Measurements from ENCODE around the gene KCNG2.

KCNG2 gene

DNA sequence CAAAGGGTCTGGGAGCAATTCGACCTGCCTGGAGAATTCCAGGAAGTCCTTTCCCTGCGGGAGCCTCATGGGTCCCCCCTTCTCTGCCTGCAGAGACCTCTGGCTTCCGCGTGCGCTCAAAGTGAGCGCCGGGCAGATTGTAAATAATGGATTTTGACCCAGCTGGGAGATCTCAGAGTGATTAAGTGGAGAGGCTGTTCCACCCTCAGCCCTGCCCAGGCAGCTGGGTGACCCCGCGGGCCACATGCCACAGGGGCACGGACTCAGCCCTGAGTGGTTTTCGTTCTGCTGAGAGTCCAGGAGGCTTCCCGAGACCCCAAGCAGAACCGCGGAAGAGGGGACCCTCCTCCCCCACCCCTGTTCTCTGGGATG lies 1.2 kb downstream of the KCNG2 start:
- DNase-seq (ENCODE audit: low read depth in 2 of 2): no peak

DNA sequence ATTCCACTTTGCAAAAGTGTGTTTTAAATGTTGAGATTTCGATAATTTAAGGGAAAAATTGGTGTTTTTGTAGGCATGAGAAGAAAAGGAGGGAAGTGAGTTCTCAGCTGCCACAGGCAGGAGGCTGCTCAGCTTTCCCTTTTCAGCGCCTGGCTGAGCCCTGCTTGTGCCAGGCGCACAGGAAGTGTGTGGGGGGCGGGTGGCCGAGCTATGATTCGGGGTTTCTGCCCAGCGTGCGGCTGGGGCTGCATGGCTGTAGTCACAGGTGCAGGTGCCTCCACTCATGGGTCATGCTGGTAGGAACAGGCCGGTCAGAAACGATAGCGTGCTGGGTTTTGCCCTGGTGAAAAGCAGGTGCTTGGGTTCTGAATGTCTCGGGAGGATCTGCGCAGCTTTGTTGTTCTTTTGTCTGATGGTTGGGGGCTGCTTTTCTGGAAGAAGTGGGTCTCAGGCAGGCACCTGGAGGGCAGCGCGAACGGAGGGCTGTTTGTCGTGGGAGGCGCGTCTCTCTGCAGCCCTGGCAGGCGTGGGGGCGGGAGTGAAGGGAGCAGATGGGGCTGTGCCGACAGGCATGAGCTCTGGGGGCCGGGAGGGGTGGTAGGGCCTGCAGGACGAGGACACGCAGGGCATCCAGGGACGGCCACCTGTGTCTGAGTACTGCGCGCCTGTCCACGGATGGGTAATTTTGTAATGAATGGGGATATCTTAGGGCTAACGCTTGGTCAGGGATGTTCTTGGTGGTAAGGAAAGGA lies 2.1 kb downstream of the KCNG2 start:
- DNase-seq (ENCODE audit: low read depth in 2 of 2): no peak

DNA sequence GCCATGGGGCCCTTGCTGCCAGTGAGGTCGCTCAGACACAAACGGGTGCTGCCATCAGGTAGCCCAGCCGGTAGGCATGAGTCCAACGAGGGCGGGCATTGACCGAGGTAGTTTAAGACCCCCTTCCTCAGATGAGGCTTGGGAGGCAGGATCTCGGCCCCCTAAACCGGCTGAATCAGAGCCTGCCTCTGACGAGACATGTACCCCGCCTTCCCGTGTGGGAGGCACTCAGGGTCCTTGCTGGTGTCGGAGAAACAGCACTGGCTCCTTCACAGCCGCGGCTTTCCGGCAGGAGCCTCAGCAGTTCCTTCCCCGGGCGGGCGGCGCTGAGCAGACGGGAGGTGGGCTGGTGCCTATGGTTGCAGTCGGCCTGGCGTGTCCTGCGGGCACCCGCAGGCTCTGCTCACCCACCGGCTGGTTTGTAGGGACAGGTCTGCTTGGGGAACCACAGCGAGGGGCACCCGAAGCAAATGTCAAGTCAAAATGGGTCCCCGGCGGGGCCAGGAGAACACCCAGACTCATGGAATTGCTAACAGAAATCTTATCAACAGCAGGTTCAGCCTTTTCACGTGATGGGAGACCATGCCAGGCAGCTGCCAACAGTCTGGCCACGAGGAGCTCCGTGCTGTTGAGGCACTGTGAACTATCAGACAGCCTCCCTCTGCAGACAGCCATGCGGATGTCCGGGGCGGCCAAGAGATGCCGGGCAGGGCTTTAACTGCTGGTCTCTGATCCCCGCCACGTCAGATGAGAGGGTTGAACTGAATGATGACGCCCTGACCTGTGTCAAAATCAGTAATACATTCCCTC lies 2.8 kb downstream of the KCNG2 start:
- no peak for DNase-seq (ENCODE audit: low read depth in 2 of 2)

DNA sequence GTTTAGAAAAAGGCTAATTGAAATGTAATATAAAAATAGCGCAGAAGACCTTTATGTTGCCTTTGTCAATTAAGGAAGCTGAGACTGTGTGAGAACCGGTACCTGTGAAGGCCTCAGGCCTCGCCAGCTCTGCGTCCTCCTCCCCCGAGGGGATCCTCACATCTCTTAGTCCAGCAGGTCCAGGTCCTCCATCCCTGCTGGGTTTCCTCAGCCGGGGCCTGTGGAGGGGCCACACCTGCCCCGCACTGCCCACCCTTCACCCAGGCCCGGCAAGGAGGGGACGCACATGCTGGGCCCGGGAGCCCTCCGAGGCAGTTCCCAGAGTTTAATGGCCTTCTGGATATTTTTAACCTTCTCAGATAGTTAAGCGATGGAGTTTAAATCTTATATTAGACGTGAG lies 3.5 kb downstream of the KCNG2 start:
- DNase-seq (ENCODE audit: low read depth in 2 of 2): no peak

DNA sequence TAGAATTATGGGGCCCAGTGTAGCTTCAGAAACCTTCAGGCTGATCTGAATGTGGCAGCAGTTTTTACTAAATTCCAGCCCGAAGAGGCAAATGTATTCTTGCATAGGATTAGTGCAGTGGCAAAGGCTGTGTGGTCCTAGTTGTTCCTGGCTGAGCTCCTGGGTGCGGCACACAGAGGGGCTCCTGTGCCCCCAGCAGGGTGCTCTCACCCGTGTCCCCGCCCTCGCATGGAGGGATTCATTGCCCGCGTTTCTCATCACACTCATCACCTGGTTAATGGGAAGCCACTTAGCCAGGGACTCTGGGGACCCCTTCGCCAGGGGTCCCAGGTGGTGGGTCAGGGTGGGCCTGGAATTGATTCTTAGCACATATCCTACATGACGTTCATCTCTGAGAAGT lies 3.9 kb downstream of the KCNG2 start:
- no peak for DNase-seq (ENCODE audit: low read depth in 2 of 2)

DNA sequence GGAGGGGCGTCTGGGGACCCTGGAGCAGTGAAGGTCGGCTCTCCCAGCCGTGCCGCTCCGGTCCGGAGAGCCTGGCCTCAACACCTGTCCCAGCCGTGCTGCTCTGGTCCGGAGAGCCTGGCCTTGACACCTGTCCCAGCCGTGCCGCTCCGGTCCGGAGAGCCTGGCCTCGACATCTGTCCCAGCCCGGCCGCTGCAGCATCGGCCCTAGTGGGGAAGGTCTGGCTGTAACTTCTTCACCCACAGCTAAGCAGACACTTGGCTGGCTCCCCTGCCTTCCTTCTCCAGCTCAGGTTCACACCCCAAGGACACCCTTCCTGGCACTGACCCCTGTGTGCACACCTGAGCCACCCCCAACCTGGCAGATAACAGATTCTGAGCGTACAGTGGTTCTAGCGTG lies 4.6 kb downstream of the KCNG2 start:
- DNase-seq (ENCODE audit: low read depth in 2 of 2): no peak

DNA sequence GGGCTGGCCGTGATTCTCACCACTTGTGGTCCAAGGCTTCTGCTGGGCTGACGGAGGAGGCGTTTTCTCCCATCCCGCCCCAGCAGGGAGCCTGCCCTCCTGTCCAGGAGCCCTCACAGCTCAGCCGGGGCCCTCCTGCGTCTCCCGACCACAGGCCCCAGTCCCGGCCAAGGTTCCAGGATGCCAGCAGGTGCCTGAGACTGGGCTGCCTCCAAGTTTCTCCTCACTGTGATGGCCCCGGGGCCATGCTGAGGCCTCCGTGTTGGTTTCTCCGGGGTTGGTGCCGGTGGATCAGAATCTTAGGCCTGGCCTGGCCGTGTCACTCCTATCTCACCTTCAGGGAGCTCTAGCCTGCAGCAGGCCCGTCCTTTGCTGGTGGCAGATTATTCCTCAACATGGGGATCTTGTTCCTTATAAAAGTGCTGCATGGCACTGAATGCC lies 5.9 kb downstream of the KCNG2 start:
- DNase-seq (ENCODE audit: low read depth in 2 of 2): no peak

DNA sequence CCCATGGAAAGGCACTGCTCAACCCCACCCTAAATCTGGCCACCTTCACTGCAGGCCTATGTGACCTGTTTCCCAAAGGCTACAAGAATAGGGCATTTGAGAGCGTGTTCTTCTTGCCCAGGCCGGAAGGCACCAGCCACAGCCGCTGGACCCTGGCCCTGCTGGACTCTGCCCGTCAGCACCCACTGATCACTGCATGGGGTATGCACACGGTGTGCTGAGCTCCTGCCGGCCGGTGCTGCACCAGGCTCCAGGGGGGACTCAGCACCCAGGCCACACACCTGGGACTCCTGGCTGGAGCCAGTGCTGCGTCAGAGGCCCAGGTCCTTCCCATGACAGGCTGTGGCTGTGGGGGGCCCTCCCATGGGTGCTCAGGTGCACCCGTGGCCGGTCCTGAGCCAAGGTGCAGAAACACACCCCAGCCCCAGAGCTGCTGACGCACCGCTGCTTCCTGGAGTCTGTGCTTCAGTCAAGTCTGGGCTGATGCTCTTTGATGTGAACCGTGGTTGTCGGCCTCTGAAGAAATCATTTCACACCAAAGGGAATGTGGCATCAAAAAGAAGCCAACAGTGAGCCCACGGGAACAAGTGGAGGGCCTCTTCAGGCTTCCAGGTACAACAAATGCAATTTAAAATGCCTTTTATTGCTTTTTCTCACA lies 6.5 kb downstream of the KCNG2 start:
- no peak for DNase-seq (ENCODE audit: low read depth in 2 of 2)

DNA sequence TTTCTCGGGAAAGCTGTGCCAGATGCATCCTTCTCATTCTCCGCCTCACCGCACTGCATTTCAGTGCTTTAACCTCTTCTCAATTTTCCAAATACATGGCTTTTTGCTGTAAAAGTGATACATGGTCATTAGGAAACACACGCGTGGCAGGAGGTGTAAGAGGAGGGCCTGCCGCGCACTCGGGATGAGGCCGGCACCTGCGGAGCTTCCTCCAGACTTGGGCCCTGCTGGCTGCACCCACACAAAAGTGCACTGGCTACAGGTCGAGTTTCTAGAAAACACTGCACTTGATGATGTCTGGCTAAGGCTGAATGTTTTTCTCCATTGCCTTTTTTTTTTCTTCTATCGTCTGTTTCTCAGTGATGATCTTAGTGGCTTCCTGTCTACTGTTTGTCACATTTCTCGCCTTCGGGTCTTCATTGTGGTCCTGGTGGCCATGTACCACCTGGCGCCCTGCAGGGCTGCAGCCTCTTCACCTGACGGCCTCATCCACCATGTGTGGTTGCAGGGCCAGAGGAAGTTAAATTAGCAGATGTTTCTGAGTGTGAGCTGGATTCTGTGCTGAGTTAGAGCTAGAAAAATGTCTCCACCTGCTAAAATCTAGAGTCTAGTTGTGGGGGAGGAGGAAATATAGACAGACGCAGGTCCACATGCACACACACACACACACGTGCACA lies 7.6 kb downstream of the KCNG2 start:
- no peak for DNase-seq (ENCODE audit: low read depth in 2 of 2)

DNA sequence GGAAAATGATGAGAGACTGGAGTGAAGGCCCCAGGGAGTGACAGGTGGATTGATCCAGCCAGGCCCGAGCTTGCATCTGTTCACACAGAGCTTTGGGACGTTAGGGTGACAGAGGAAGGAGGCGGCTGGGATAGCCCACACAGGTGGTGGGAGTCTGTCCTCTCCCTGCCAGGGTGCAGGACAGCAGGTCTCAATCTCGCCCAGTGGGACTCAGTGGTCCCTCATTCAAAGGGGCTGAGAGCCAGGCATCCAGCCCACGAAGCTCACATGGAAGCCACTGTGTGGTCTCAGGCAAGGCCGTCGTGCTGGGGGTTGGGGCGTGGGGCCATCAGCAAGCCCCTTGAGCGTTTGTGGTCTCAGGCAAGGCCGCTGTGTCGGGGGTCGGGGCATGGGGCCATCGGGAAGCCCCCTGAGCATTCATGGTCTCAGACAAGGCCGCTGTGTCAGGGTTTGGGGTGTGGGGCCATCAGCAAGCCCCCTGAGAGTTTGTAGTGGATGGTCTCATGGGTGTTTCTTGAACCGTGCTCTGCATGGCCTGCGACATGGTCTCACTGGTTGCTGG lies 8.3 kb downstream of the KCNG2 start:
- DNase-seq (ENCODE audit: low read depth in 2 of 2): no peak

DNA sequence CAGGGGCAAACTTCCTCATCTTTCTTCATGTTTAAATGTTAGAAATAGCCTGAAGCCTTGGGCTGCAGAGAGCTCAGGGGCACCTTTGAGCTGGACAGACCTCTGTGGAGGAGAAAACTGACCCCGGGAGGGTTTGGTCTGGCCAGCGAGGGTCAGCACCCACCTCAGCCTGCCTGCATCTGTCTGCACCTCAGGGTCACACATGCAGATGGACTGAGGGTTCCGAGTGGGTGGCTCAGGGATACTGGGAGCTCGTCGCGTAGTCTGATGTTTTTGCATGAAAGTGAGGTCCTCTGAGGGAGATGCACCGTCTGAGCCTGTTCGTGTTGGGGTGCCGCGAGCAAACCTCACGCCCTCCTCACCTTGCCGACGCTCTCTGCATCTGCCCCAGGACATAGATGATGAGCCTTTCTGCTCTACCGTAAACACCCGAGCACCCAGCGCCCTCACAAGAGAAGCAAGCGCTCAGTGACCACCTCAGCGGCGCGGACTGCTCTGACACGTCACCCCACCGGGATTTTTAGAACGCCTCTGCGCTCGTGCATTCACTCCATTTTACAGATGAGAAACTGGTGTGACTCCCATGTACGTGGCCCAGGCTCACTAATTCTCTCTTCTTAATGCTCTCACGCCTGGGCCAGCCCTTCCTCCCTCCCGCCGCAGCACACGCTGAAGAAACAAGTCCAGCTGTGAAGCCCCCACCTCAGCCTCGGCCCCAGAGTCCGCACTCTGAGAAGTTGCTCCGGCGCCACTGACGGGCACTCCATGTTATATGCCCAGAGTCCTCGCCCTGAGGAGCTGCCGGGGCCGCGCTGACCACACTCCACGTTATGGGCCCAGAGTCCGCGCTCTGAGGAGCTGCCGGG lies 9.5 kb downstream of the KCNG2 start:
- DNase-seq (ENCODE audit: low read depth in 2 of 2): no peak

DNA sequence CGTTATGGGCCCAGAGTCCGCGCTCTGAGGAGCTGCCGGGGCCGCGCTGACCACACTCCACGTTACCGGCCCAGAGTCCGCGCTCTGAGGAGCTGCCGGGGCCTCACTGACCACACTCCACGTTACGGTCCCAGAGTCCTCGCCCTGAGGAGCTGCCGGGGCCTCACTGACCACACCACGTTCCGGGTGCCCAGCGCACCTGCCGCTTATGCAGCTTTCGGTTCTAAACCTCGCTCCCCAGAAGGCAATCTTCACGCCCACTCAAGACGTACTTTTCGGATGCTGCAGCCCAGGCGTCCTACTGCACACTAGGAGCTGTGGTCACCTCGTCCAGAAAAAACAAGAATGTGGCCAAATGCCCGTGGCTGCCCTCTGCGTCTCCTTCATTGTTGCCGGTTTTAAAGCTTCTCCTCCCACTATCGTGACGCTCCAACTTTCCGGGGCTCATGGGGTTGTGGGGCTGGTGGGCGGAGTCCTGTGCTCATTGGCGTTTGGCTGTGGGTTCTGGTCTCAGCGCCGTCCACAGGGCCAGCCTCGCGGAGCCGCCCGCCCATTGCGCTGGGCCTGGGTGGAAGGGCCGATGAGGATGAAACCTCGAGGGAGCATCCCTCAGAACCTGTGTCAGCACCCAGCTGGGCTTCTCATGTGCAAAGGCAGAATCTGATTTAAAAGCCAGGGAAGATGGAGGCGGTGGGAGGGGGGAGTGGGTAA lies 11.9 kb downstream of the KCNG2 start:
- DNase-seq (ENCODE audit: low read depth in 2 of 2): no peak

DNA sequence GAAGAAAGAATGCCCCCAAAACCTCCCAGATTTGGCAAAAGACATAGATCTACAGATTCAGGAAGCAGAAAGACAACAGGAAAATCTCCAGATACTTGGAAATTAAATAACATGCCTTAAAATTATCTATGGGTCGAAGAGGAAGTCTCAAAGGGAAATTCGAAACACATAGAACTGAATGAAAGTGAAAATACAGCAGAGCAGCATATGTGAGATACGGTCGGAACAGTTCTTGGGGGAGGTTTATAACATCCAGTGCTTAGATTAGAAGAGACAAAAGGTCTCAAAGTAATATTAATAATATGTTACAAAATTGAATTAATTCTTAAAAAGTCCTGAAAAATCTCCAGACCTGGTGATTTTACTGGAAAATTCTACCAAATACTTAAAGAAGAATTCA lies 14.3 kb downstream of the KCNG2 start:
- DNase-seq (ENCODE audit: low read depth in 2 of 2): no peak

DNA sequence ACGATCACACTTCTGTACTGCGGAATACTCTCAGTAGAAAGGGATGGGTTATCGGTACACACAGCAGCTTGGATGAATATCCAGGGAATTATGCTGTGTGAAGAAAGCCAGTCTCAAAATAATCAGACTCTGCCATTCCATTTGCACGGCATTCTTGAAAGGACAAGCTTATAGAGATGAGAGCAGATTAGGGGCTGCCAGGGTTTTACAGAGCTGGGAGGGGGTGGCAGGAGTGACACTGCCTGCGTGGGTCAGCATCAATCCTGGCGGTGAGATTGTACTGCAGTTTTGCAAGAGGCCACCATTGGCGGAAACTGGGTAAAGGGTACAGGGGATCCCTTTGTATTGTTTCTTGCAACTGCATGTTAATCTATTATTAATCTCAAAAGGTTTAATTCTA lies 16.6 kb downstream of the KCNG2 start:
- DNase-seq (ENCODE audit: low read depth in 2 of 2): no peak

DNA sequence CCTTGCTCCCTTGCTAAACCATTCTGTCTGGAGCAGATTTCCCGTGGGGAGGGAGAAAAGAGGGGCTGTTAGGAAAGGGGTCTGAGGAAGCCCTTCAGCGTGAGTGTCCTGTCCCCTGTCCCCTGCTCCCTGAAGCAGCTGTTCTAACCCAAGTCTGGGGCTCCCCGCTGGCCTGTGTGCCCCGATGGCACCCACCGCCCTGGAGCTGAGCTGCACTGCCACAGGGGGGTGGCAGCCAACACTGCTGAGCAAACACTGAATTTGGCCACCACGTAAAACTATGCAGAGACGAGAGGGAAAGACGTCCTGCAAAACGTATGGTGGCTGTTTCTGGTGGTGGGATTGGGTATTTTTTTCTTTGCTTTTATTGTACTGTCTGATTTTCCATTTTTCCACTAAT lies 17.9 kb downstream of the KCNG2 start:
- DNase-seq (ENCODE audit: low read depth in 2 of 2): no peak

DNA sequence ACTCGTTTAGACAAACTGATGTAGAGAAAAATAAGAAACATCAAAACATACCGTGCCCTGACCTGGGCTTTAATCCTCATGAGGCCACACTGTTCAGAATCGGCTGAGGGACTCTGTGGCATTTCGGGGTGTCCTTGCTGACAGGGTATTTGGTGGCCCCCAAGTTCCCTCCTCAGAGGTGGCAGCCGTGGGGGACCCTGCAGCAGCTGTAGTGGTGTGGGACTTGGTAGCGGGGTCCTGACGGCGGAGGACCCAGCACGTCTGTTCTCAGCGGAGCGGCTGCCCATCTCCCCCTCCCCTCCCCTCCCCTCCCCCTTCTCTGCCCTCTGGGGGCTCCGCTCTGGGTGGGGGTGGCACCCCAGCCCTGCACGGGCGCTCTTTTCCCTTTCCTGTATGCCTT lies 18.4 kb downstream of the KCNG2 start:
- DNase-seq (ENCODE audit: low read depth in 2 of 2): no peak

DNA sequence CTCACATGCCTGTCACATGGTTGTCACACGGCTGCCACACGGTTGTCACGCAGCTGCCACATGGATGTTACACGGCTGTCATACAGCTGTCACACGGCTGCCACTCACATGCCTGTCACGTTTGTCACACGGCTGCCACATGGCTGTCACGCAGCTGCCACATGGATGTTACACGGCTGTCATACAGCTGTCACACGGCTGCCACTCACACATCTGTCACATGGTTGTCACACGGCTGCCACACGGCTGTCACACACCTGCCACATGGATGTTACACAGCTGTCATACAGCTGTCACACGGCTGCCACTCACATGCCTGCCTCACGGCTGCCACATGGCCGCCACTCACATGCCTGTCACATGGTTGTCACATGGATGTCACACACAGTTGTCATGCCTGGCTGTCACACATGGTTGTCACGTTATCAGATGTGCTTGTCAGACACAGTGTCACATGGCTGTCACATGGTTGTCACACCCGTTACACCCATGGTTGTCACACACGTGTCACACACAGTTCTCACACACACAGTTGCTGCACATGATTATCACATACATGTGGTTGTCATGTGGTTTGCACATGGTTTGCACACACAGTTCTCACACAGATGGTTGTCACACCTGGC lies 19.4 kb downstream of the KCNG2 start:
- no peak for DNase-seq (ENCODE audit: low read depth in 2 of 2)

DNA sequence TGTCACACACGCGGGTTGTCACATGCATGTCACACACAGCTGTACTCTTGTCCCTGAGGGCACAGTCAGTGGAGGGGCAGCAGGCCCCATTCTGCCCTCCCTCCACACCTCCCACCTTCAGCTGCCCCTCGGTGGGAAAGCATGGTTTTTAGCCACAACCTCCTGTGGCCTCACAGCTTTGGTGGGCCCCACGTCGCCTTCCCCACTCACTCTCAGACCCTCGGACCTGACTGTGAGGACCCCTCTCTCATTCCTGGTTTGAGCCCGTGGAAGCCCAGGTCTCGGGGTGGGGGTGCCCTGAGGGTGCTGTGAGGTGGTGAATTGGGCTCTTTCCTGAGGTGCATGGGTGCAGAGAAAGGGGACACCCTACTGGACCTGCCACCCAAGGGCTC lies 19.9 kb downstream of the KCNG2 start:
- DNase-seq (ENCODE audit: low read depth in 2 of 2): no peak

DNA sequence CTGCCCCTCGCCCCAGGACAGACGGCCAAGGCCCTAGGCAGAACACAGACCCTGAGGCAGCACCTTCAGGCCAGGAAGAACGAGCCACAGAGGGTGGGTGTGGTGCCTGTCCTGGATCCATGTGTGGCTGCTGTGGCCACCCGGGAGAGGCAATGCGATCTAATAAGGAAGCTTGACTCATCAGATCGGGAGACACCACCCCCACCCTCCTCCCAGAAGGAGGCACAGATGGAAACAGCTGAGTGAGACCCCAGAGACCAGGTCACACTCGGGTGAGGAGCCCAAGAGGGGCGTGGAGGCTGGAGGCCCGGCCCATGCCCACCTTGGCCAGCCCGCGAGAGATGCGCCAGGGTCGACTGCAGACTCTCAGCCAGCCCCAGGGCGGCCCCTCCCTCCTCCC lies 20.3 kb downstream of the KCNG2 start:
- DNase-seq (ENCODE audit: low read depth in 2 of 2): no peak

DNA sequence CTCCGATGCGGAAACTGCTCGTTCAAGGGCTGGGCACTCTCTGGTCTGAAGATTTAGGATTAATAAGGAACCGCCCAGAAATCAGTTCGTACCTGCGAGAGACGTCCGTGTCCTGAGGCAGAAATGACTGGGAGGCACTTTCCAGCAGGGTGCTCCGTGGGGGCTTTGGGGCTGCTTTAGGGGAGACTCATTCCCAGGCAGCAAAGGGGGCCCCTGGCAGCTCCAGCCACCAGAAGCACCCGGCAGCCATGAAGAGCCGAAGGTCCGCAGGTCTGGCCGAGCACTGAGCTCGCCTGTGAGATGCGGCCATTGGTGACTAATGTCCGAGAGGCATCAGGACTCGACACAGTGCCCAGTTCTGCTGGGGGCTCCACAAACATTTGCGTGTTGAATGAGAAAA lies 20.9 kb downstream of the KCNG2 start:
- DNase-seq (ENCODE audit: low read depth in 2 of 2): no peak
